AG04449 (cell line): Measurements from ENCODE around the gene TUBB4B.

ENCODE experiments used
- CTCF ChIA-PET: fragments of 350-600 bp; formaldehyde crosslinking; extraction: SDS; loops from one replicate; lab custom pipeline; 2021; ENCODE audit warnings: antibody characterized with exemption; lab: Yijun Ruan, JAX
- POLR2A ChIA-PET: fragments of 400-600, 350-600 bp; formaldehyde crosslinking; extraction: SDS; loops from one replicate; lab custom pipeline; 2020; ENCODE audit warnings: antibody characterized with exemption, inconsistent platforms; lab: Yijun Ruan, JAX
- DNase-seq: peaks from one replicate; pipeline ENCODE4 v3.0.0-alpha.2; 2010; ENCODE audit warnings: low read depth, low spot score
- H3K4me3 ChIP-seq: 2 replicates; pipeline ENCODE4 v1.5.1; 2011; ENCODE audit warnings: low read depth, mild to moderate bottlenecking, control low read depth, low read length
- CTCF ChIP-seq: IDR thresholded peaks from one replicate; pipeline ENCODE4 v1.5.1; 2011; ENCODE audit warnings: mild to moderate bottlenecking, moderate library complexity, low read length, control low read depth, inconsistent platforms; ENCODE audit not compliant: insufficient read depth; ENCODE audit errors: missing control alignments

TUBB4B gene

GRCh38 chr9:137265496-137266161 lies 24.5 kb downstream of the TUBB4B start:
- DNase-seq: no peak
- CTCF ChIA-PET: interaction anchor here (1.0 to 1.8 kb wide), 5 partner anchors 10 to 269 kb away, joined by 3 to 9 read pairs (median 3); partner anchors contain the start of gene TOR4A
- no peak overlapping the region for H3K4me3 ChIP-seq
- TF ChIP-seq CTCF: no peak
- POLR2A ChIA-PET: interaction anchor here (1.2 to 2.1 kb wide), 3 partner anchors 9 to 25 kb away, joined by 3 to 9 read pairs (median 4); partner anchors contain the start of gene TUBB4B

GRCh38 chr9:137266162-137266527 lies 25.1 kb downstream of the TUBB4B start:
- DNase-seq: no peak
- ChIA-PET CTCF (interaction anchor here (1.0 to 1.8 kb wide), 4 partner anchors 11 to 268 kb away, joined by 3 to 9 read pairs (median 4); partner anchors contain the start of gene TOR4A), POLR2A (interaction anchor here (2.1 kb wide), 1 partner anchor 26 kb away, joined by 9 read pairs; the partner anchor contains the start of gene TUBB4B)
- no peak overlapping the region for H3K4me3 ChIP-seq
- TF ChIP-seq CTCF: no peak

- no peak for TF ChIP-seq CTCF
- H3K4me3 ChIP-seq: no peak overlapping the region
- CTCF ChIA-PET: interaction anchor here (1.0 to 1.8 kb wide), 3 partner anchors 8 to 30 kb away, joined by 3 to 9 read pairs (median 3); partner anchors contain the start of gene TOR4A
- POLR2A ChIA-PET: interaction anchor here (2.1 kb wide), 1 partner anchor 26 kb away, joined by 9 read pairs; the partner anchor contains the start of gene TUBB4B
- DNase-seq: no peak
Observed at GRCh38 chr9:137266585-137267453, 25.7 kb downstream of the TUBB4B start.

- no peak for DNase-seq
- no peak overlapping the region for H3K4me3 ChIP-seq
- TF ChIP-seq CTCF: no peak
- CTCF ChIA-PET: interaction anchor here (1.0 to 1.4 kb wide), 2 partner anchors 9 to 10 kb away, joined by 3 read pairs; partner anchors contain the start of gene TOR4A
- POLR2A ChIA-PET: interaction anchor here (2.1 kb wide), 1 partner anchor 27 kb away, joined by 9 read pairs; the partner anchor contains the start of gene TUBB4B
Observed at GRCh38 chr9:137267933-137268355, 26.9 kb downstream of the TUBB4B start.

DNA sequence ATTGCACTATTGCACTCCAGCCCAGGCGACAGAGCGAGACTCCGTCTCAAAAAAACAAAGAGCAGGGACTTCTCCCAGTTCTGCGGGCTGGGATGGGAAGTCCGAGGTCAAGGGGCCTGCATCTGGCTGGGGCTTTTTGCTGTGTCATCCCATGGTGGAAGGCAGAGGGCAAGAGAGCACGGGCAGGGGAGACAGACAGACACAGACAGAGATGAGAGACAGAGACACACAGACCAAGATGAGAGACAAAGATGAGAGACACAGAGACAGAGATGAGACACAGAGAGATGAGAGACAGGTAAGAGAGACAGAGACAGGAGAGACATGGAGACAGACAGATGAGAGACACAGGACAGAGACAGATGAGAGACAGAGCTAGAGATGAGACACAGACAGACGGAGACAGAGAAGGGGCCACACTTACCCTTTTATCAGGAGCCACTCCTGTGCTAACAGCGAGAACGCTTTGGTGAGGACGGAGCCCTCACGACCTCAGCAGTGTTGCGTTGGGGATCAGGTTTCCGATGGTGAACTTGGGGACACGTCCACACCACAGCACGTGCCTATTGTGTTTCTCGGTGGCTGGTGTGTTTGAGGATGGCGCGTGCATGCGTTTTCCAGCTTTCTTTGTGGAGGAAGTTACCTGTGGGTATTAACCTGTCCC lies 27.6 kb downstream of the TUBB4B start:
- no peak for TF ChIP-seq CTCF
- ChIA-PET CTCF (interaction anchor here (1.1 kb wide), 1 partner anchor 14 kb away, joined by 3 read pairs; no protein-coding TSS in a partner anchor), POLR2A (no interaction called here)
- H3K4me3 ChIP-seq: no peak overlapping the region
- DNase-seq: no peak
